GM18508 (cell line): ENCODE measurements around the gene OR5T3.
"Not testable (repeated sequence)": the region's sequence is repeated elsewhere in the genome, so short reads cannot be mapped to it uniquely, and the experiment has no call there.

ENCODE experiments used
- ATAC-seq: cut with Tn5 transposase; IDR thresholded peaks from one replicate; pipeline ENCODE4 v1.9.1; 2021; ENCODE audit warnings: moderate number of reproducible peaks; ENCODE audit not compliant: insufficient read depth, unreplicated experiment

OR5T3 gene

DNA sequence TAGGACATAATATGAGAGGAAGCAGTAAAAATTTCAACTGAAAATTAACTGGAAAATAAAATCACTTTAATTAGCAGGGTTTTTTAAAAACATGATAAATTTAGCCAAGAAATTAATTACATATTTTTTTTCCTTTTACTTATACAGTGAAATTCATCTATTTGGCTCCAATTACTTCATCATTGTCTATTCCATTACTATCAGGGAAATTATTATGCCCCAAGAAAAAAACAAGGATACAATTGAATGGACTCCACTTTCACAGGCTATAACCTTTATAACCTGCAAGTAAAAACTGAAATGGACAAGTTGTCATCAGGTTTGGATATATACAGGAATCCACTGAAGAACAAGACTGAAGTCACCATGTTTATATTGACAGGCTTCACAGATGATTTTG lies at the start of gene OR5T3:
TSS of gene OR5T3 (plus strand) at position 301 of the 400 bp plus-strand sequence. CDS start at position 301, 0 bp downstream.
- ATAC-seq: no peak

DNA sequence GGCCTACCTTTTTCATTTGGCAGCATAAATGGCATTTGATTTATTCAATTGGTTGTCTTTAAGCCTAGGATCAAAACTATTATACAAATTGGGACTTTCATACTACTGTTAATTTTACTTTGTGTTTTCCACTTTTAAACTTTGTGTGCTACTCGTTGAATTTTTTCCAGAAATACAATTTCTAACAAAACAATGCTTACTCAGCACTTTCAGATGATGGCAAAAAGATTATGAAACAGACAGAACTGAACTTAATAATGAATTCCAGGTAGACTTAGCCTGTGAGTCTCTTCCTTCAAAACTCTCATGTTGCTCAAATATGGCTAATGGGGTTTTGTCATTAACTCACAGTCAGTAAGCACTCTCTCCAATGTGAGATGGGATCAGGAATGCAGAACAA lies 44.3 kb upstream of the OR5T3 start:
- no peak for ATAC-seq

- no peak for ATAC-seq
Observed at GRCh38 chr11:56214537-56214936, 37.5 kb upstream of the OR5T3 start.

DNA sequence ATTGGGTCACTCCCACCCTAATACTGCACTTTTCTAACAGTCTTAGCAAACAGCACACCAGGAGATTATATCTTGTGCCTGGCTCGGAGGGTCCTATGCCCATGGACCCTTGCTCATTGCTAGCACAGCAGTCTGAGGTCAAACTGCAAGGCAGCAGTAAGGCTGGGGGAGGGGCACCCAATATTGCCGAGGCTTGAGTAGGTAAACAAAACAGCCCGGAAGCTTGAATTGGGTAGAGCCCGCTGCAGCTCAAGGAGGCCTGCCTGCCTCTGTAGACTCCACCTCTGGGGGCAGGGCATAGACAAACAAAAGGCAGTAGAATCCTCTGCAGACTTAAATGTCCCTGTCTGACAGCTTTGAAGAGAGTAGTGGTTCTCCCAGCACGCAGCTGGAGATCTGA lies 32.3 kb upstream of the OR5T3 start:
- not testable (repeated sequence) for ATAC-seq

DNA sequence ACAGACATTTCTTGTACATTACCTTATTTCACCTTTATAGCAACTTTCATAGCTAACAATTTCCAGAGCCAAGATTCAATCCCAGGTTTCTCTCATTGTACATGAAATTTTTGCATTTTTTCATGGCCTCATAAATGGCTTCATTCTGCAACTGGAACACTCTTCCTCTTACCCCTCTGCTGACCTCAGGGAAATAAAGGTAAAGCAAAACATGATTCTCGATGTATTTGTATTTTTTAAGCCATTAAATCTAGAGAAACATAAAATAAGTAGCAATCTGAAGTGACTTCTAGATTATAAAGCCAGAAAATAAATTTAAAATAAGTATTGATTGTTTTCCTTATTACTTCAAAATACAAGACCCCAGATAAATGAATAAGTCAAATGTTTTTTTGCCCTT lies 17.9 kb upstream of the OR5T3 start, which contains the start of gene OR5T2:
TSS of gene OR5T2 (minus strand) at position 101 of the 400 bp plus-strand sequence. CDS start 1,193 bp downstream, outside the sequence.
- ATAC-seq: no peak

GRCh38 chr11:56271092-56271491 lies 19.0 kb downstream of the OR5T3 start:
- no peak for ATAC-seq

- no peak for ATAC-seq
Observed at GRCh38 chr11:56273854-56274253, 21.8 kb downstream of the OR5T3 start, which contains the start of gene OR5T1. Gene OR5T1 (plus strand): TSS chr11:56274154. CDS start chr11:56275639, 1,485 bp downstream.

DNA sequence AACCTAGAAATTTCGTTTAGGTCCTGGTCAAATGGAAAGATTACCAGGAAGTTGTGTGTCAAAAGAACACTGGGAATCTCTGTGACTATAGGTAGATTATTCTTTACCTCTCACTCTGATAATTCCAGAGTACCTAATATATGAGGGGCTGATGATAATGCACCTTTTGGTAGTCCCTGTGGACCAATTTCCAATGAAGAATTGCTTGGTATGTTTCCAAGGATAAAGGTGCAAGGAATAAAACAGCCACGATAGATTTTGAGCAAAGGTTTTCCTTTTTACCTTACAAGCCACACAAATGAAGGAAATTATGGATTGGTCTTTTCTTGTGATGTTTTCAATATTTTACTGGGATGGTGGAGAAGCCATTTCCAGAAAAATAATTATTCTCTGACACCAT lies 40.1 kb downstream of the OR5T3 start, which contains the start of gene OR8H1:
TSS of gene OR8H1 (minus strand) at position 101 of the 400 bp plus-strand sequence. CDS start 1,192 bp downstream, outside the sequence.
- ATAC-seq: no peak

DNA sequence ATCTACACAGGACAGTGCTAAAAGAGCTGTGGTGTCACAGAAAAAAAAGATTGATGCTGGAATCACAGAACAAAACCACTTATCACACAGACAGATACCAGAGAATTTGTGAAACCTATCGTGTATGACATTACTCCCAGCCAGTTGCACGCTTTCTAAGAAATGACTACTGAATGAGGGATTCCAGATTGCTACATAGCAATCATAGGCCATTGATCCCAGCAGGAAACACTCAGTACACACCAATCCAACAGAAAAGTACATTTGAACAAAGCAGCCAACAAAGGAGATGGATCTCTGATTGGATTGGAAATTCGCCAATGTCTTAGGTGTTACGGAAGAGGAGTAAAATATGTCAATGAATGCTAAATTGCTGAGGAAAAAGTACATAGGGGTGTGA lies 44.8 kb downstream of the OR5T3 start:
- no peak for ATAC-seq
